GM19193 (cell line): ENCODE data around the gene KRT15.

Source experiments
- POLR2A ChIP-seq: IDR thresholded peaks from 4 replicates; pipeline ENCODE4 v1.6.1; 2011; ENCODE audit not compliant: insufficient read depth, insufficient read length; ENCODE audit errors: extremely low read depth

The KRT15 gene

GRCh38 chr17:41464682-41465081 lies 54.0 kb downstream of the KRT15 start:
- no peak for TF ChIP-seq POLR2A

GRCh38 chr17:41464173-41464572 lies 54.5 kb downstream of the KRT15 start:
- TF ChIP-seq POLR2A, result no peak

GRCh38 chr17:41463746-41464145 lies 54.9 kb downstream of the KRT15 start:
- no peak for TF ChIP-seq POLR2A
